Mesendoderm (in vitro differentiated cells): ENCODE results near the gene GAPDHS.

Source experiments
- DNase-seq: peaks from one replicate; pipeline ENCODE4 v3.0.0; 2013
- H2AK5ac ChIP-seq: 2 replicates; pipeline ENCODE4 v1.6.1; 2013; ENCODE audit warnings: low read length, inconsistent platforms
- H2BK120ac ChIP-seq: 2 replicates; pipeline ENCODE4 v1.6.1; 2013; ENCODE audit warnings: low read depth, mild to moderate bottlenecking, low read length, moderate library complexity, mixed read lengths
- H2BK15ac ChIP-seq: replicated peaks from 2 replicates; pipeline ENCODE4 v1.6.1; 2013; ENCODE audit warnings: low read depth, mild to moderate bottlenecking, moderate library complexity
- H2BK5ac ChIP-seq: 2 replicates; pipeline ENCODE4 v1.6.1; 2013; ENCODE audit warnings: low read length, inconsistent platforms
- H3K18ac ChIP-seq: 2 replicates; pipeline ENCODE4 v1.6.1; 2013; ENCODE audit warnings: mild to moderate bottlenecking, low read length, mixed read lengths
- H3K23ac ChIP-seq: one replicate; pipeline ENCODE4 v1.6.1; 2013; ENCODE audit warnings: low read length
- H3K27ac ChIP-seq: 2 replicates; pipeline ENCODE4 v1.5.1; 2013; ENCODE audit warnings: low read depth, mild to moderate bottlenecking, inconsistent platforms, low read length, moderate library complexity
- H3K27me3 ChIP-seq: 2 replicates; pipeline ENCODE4 v1.6.1; 2013; ENCODE audit warnings: low read length, control low read depth, mild to moderate bottlenecking, inconsistent platforms; ENCODE audit not compliant: insufficient read depth, poor library complexity
- H3K36me3 ChIP-seq: 2 replicates; pipeline ENCODE4 v1.6.1; 2013; ENCODE audit warnings: low read length, inconsistent platforms; ENCODE audit not compliant: control insufficient read depth, insufficient read depth
- H3K4ac ChIP-seq: one replicate; pipeline ENCODE4 v1.6.1; 2013; ENCODE audit warnings: low read depth, mild to moderate bottlenecking, low read length, moderate library complexity
- H3K4me1 ChIP-seq: 2 replicates; pipeline ENCODE4 v1.6.1; 2013; ENCODE audit warnings: low read depth, low read length, inconsistent platforms; ENCODE audit not compliant: control insufficient read depth
- H3K4me2 ChIP-seq: 2 replicates; pipeline ENCODE4 v1.6.1; 2013; ENCODE audit warnings: low read length
- H3K4me3 ChIP-seq: 2 replicates; pipeline ENCODE4 v1.5.1; 2013; ENCODE audit warnings: mild to moderate bottlenecking, low read length
- H3K56ac ChIP-seq: one replicate; pipeline ENCODE4 v1.6.1; 2013; ENCODE audit warnings: low read length
- H3K79me1 ChIP-seq: 2 replicates; pipeline ENCODE4 v1.6.1; 2013; ENCODE audit warnings: low read length, inconsistent platforms
- H3K79me2 ChIP-seq: 2 replicates; pipeline ENCODE4 v1.6.1; 2013; ENCODE audit warnings: mild to moderate bottlenecking, low read length; ENCODE audit not compliant: control insufficient read depth, insufficient read depth
- H3K9ac ChIP-seq: 2 replicates; pipeline ENCODE4 v1.6.1; 2013; ENCODE audit warnings: low read length, inconsistent platforms
- H4K5ac ChIP-seq: one replicate; pipeline ENCODE4 v1.6.1; 2013; ENCODE audit warnings: low read length
- H4K8ac ChIP-seq: one replicate; pipeline ENCODE4 v1.6.1; 2013; ENCODE audit warnings: low read depth, mild to moderate bottlenecking, control low read depth, low read length, moderate library complexity
- WGBS: extraction: QIAGEN DNeasy Blood & Tissue Kit; methylation state at CpG from one replicate; pipeline ENCODE4 v1.1.7; 2013; ENCODE audit warnings: low lambda C conversion rate, missing lambda C conversion rate; ENCODE audit not compliant: insufficient coverage; ENCODE audit errors: extremely low coverage; 5-methylcytosine and 5-hydroxymethylcytosine counted together

The GAPDHS gene

DNA sequence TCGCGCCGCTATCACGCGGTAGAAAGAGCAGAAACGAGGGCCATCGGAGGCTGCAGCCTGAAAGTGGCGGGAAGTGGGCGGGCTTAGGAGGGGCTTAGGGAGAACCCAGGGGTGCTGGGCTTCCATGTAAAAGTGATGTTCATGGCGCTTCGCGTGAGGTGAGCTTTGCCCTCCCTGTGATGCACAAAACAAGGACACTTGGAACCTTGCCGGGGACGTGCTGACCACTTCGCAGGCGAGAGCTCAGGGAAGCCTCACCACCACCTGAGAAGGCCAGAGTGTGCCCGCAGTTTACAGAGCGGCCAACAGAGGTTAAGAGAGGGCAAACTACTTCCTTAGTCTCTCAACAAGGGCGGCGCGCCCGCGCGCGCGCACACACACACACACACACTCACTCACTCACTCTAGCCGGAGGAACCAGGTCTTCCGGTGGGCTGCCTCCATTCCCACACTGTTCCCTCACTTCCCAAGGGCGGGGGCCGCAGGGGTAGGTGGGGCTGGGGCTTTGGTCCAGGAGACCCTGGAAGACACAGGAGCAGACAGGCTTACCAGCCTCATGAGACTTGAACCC, 651 bp downstream of the GAPDHS start:
- Histone ChIP-seq H3K4me2 (peak overlapping the region; percentile 60), H2BK15ac (no peak overlapping the region), H3K79me2 (no peaks in the 10 kb centered on the region), H3K18ac (no peak overlapping the region), H2AK5ac (no peak overlapping the region), H3K9ac (peak overlapping the region; percentile 21), H3K23ac (no peak overlapping the region), H3K4me3 (no peak overlapping the region), H2BK5ac (no peak overlapping the region), H3K36me3 (no peaks in the 10 kb centered on the region), H4K5ac (no peak overlapping the region), H3K4me1 (peaks cover 4% of the 10 kb centered on the region), H2BK120ac (no peak overlapping the region), H3K27ac (no peak overlapping the region), H4K8ac (no peak overlapping the region), H3K4ac (no peak overlapping the region), H3K79me1 (no peaks in the 10 kb centered on the region), H3K56ac (peak overlapping the region; percentile 79), H3K27me3 (no peaks in the 10 kb centered on the region)
- DNase-seq = peak; percentile 86
- WGBS = no CpG with 5 or more reads among the region's 30 CpGs

DNA sequence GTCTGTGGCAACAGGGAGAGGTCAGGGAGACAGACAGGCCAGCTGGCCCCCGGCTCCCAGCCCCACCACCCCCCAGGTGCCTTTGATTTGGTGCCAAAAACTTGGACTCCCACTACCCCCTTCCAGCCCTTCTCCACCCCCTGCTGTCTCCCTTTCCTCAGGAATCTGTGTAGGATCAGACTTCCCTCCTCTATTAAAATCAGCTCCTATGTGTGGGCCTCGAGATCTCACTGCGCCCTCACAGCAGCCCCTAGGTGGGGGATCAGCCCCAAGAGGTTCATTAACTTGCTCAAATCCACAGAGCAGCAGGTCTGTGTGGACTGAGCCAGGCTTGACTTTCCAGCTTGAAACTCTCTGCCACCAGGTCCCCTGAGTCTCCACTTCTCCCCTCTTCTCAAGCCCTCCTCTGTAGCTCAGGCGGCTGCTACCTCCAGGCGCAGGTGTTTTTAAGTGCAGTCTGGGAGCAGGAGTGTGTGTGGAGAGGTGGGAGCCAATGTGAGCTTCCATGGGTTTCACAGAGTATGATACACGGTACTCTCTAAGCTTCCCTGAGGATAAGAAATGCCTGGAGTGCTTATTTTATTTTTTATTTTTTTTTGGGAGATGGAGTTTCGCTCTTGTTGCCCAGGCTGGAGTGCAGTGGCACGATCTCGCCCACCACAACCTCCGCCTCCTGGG, 1.7 kb downstream of the GAPDHS start:
- no CpG with 5 or more reads among the region's 10 CpGs for WGBS
- Histone ChIP-seq H3K9ac (no peak overlapping the region), H3K27ac (no peak overlapping the region), H3K79me1 (no peaks in the 10 kb centered on the region), H2BK120ac (no peak overlapping the region), H3K79me2 (no peaks in the 10 kb centered on the region), H3K4me2 (no peak overlapping the region), H3K18ac (no peak overlapping the region), H4K5ac (no peak overlapping the region), H2BK15ac (no peak overlapping the region), H3K56ac (no peak overlapping the region), H3K4me3 (no peak overlapping the region), H4K8ac (no peak overlapping the region), H3K36me3 (no peaks in the 10 kb centered on the region), H3K4me1 (peaks cover 4% of the 10 kb centered on the region), H2BK5ac (no peak overlapping the region), H3K23ac (no peak overlapping the region), H3K4ac (no peak overlapping the region), H2AK5ac (no peak overlapping the region), H3K27me3 (no peaks in the 10 kb centered on the region)
- no peak for DNase-seq

DNA sequence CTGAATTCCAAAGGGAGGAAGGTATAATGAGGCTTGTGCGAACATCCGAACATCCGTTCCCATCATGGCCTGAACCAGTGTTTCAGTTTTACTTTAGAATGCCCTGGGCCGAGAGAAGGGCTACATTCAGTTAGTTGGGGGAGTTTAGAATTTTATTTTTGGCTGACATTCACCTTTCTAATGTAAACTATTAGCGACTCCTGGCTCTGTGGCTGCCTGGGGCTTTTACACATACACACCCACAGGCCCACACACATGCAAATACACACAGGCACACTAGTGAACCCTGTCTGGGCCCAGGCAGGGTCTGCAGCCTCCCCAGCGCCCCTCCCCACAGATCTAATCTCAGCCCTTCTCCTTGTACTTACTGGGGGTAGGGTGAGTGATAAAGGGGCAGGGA, 6.1 kb downstream of the GAPDHS start:
- no peak overlapping the region for H3K4me2 ChIP-seq
- no peak overlapping the region for H3K56ac ChIP-seq
- no peak for DNase-seq
- H3K4ac ChIP-seq = no peak overlapping the region
- H3K4me1 ChIP-seq = peaks cover 2% of the 10 kb centered on the region
- no CpG with 5 or more reads among the region's 6 CpGs for WGBS
- H2BK120ac ChIP-seq = no peak overlapping the region
- H3K79me1 ChIP-seq = peaks cover 9% of the 10 kb centered on the region
- no peaks in the 10 kb centered on the region for H3K27me3 ChIP-seq
- H3K23ac ChIP-seq = no peak overlapping the region
- no peak overlapping the region for H4K8ac ChIP-seq
- H3K4me3 ChIP-seq = no peak overlapping the region
- no peak overlapping the region for H2BK5ac ChIP-seq
- H2AK5ac ChIP-seq = no peak overlapping the region
- no peak overlapping the region for H3K9ac ChIP-seq
- H3K18ac ChIP-seq = no peak overlapping the region
- H4K5ac ChIP-seq = no peak overlapping the region
- H2BK15ac ChIP-seq = no peak overlapping the region
- H3K79me2 ChIP-seq = peaks cover 4% of the 10 kb centered on the region
- H3K36me3 ChIP-seq = no peaks in the 10 kb centered on the region
- H3K27ac ChIP-seq = no peak overlapping the region

DNA sequence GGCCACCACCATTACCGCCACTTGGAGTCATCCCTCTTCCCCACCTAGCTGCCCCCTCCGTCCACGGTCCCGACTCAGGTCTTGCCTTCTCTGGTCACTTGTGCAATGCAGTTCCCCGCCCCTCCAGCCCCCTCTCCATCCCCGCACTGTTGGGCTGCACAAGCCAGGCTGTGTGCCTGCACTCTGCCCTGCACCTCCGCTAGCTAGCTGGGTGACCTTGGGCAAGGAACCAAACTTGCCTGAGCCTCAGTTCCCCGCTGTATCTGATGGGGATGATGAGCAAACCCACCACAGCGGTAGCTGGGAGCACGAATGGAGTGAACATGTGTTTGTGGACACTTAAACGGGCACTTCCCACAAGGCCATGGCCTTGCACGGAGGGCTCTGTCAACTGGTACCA, 6.6 kb downstream of the GAPDHS start:
- no peak for DNase-seq
- no peaks in the 10 kb centered on the region for H3K27me3 ChIP-seq
- peaks cover 9% of the 10 kb centered on the region for H3K79me2 ChIP-seq
- no peak overlapping the region for H3K18ac ChIP-seq
- no peak overlapping the region for H2BK120ac ChIP-seq
- no peak overlapping the region for H3K23ac ChIP-seq
- no CpG with 5 or more reads among the region's 12 CpGs for WGBS
- H4K8ac ChIP-seq = no peak overlapping the region
- no peak overlapping the region for H3K27ac ChIP-seq
- no peak overlapping the region for H3K4me3 ChIP-seq
- no peak overlapping the region for H2BK5ac ChIP-seq
- H3K4ac ChIP-seq = no peak overlapping the region
- H3K4me1 ChIP-seq = peaks cover 4% of the 10 kb centered on the region
- H2AK5ac ChIP-seq = no peak overlapping the region
- no peak overlapping the region for H2BK15ac ChIP-seq
- H3K56ac ChIP-seq = no peak overlapping the region
- H4K5ac ChIP-seq = no peak overlapping the region
- H3K9ac ChIP-seq = no peak overlapping the region
- no peak overlapping the region for H3K4me2 ChIP-seq
- H3K79me1 ChIP-seq = peaks cover 15% of the 10 kb centered on the region
- H3K36me3 ChIP-seq = no peaks in the 10 kb centered on the region

DNA sequence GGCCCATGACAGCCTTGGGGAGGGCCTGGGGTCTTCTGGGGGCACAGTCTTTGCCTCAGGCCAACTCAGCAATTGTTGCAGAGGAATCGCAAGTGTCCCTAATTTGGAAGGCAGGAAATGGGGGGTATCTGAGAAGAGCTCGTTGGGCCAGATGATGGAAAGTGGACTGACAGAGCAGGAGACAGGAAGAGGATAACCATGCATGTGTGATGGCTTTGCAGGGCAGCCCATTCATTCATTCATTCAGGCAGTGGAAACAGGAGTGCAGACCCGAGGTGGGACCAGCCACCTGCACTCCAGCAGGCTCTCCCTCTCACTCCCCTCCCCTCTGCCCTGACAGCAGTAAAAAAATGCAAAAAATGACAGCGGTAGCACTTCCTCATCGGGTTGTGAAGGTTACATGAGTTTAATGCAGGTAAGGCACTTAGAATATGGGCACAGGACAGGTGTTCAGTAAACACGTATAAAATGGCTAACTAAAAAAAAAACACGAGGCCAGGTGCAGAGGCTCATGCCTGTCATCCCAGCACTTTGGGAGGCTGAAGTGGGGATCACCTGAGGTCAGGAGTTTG, 7.2 kb downstream of the GAPDHS start:
- Histone ChIP-seq H3K79me1 (peaks cover 16% of the 10 kb centered on the region), H3K9ac (no peak overlapping the region), H3K4me3 (no peak overlapping the region), H3K4me1 (peaks cover 4% of the 10 kb centered on the region), H4K8ac (no peak overlapping the region), H3K56ac (no peak overlapping the region), H2BK5ac (no peak overlapping the region), H3K4ac (no peak overlapping the region), H2BK15ac (no peak overlapping the region), H3K4me2 (no peak overlapping the region), H2AK5ac (no peak overlapping the region), H3K79me2 (peaks cover 11% of the 10 kb centered on the region), H3K23ac (no peak overlapping the region), H3K18ac (no peak overlapping the region), H4K5ac (no peak overlapping the region), H3K36me3 (no peaks in the 10 kb centered on the region), H3K27ac (no peak overlapping the region), H2BK120ac (no peak overlapping the region), H3K27me3 (no peaks in the 10 kb centered on the region)
- no peak for DNase-seq
- no CpG with 5 or more reads among the region's 7 CpGs for WGBS
